GM12891 (cell line): Measurements from ENCODE around the gene TMEM128.

Experiments used
- PAX5 ChIP-seq: IDR thresholded peaks from 2 replicates; pipeline ENCODE4 v1.6.1; 2011; ENCODE audit warnings: low read length, moderate library complexity, mild to moderate bottlenecking; ENCODE audit not compliant: insufficient read depth, severe bottlenecking
- TAF1 ChIP-seq: IDR thresholded peaks from 2 replicates; pipeline ENCODE4 v1.6.1; 2011; ENCODE audit warnings: low read depth, low read length, control low read depth

GRCh38 chr4:4202510-4202909 is 45.5 kb downstream of the TMEM128 start:
- TF ChIP-seq TAF1 (no peak), PAX5 (no peak)
